Glomerular visceral epithelial cell (primary cell): ENCODE measurements around the gene SYNGR2.

Experiments
- DNase-seq: peaks from one replicate; pipeline ENCODE4 v3.0.0-alpha.2; 2016; ENCODE audit errors: extremely low spot score

Gene SYNGR2

GRCh38 chr17:78202666-78203065, 34.3 kb downstream of the SYNGR2 start:
- no peak for DNase-seq

- no peak for DNase-seq
These were observed 36.2 kb downstream of the SYNGR2 start for GRCh38 chr17:78204387-78205123.

GRCh38 chr17:78205124-78205775, 36.9 kb downstream of the SYNGR2 start:
- DNase-seq: no peak

- DNase-seq: no peak
These were observed 37.9 kb downstream of the SYNGR2 start for GRCh38 chr17:78206298-78206697.

- DNase-seq: no peak
These were observed 40.1 kb downstream of the SYNGR2 start for GRCh38 chr17:78208486-78208885.

- no peak for DNase-seq
These were observed 41.7 kb downstream of the SYNGR2 start for GRCh38 chr17:78210111-78210510.

GRCh38 chr17:78211032-78211431, 42.7 kb downstream of the SYNGR2 start:
- DNase-seq: no peak

GRCh38 chr17:78214016-78214705, 45.8 kb downstream of the SYNGR2 start, which contains the start of gene BIRC5:
Gene BIRC5 (plus strand): TSS chr17:78214253. CDS start chr17:78214317, 64 bp downstream.
- DNase-seq: peak; percentile 87

GRCh38 chr17:78214706-78215061, 46.3 kb downstream of the SYNGR2 start:
- DNase-seq: peak; percentile 18

GRCh38 chr17:78219396-78220150, 51.2 kb downstream of the SYNGR2 start:
- DNase-seq: no peak
